Fibroblast of the aortic adventitia (primary cell): ENCODE data around the gene RNU6-8. TPM values are rescaled to one million over a fixed set of nuclear protein-coding genes. Genes with fewer than 3 reads are reported as not detected.

Source experiments
- DNase-seq: peaks from one replicate; pipeline ENCODE4 v3.0.0-alpha.2; 2010; ENCODE audit warnings: low read depth
- H3K4me3 ChIP-seq: 2 replicates; pipeline ENCODE4 v1.5.1; 2011; ENCODE audit warnings: low read depth, mild to moderate bottlenecking, control low read depth, low read length, moderate library complexity
- total RNA-seq: library from RNA; depleted of rRNA; stranded (reverse); fragments of >200 nt; gene quantifications from 2 replicates; pipeline ENCODE4 v1.2.3, GENCODE V29; 2012; ENCODE audit warnings: low replicate concordance
- TF ChIP-seq, protein P1 (sequence below): IDR thresholded peaks from 2 replicates; pipeline ENCODE4 v1.5.1; 2011; ENCODE audit warnings: mild to moderate bottlenecking, low read length, control low read depth, inconsistent platforms; ENCODE audit not compliant: insufficient read depth

The RNU6-8 gene
- total RNA-seq, 1 donor: not detected

- TF ChIP-seq, protein P1, sequence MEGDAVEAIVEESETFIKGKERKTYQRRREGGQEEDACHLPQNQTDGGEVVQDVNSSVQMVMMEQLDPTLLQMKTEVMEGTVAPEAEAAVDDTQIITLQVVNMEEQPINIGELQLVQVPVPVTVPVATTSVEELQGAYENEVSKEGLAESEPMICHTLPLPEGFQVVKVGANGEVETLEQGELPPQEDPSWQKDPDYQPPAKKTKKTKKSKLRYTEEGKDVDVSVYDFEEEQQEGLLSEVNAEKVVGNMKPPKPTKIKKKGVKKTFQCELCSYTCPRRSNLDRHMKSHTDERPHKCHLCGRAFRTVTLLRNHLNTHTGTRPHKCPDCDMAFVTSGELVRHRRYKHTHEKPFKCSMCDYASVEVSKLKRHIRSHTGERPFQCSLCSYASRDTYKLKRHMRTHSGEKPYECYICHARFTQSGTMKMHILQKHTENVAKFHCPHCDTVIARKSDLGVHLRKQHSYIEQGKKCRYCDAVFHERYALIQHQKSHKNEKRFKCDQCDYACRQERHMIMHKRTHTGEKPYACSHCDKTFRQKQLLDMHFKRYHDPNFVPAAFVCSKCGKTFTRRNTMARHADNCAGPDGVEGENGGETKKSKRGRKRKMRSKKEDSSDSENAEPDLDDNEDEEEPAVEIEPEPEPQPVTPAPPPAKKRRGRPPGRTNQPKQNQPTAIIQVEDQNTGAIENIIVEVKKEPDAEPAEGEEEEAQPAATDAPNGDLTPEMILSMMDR: no peak
- no peak overlapping the region for H3K4me3 ChIP-seq
- peak; percentile 2 for DNase-seq
Measured at GRCh38 chr14:32190673-32191072, 12.4 kb downstream of the RNU6-8 start.

DNA sequence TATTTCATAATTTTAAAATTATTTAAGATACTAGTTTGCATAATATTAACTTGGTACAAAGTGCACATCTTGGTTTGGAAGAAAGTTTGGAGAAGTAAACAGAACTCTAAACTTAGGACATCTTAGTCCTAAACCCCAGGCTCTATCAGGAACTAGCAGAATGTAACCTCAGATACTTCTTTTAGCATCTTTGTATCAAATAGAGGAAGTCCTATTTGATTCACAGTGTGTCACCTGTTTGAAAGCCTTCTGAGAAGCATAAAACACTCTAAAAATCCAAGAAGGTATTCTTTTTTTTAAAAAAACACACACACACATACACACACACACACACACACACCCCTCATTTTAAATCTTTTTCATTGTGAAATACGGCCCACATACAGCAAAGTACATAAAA lies 13.3 kb downstream of the RNU6-8 start:
- no peak for DNase-seq
- no peak overlapping the region for H3K4me3 ChIP-seq
- TF ChIP-seq, protein P1: no peak

GRCh38 chr14:32186248-32186647 lies 16.8 kb downstream of the RNU6-8 start:
- no peak overlapping the region for H3K4me3 ChIP-seq
- DNase-seq: no peak
- TF ChIP-seq, protein P1: no peak

DNA sequence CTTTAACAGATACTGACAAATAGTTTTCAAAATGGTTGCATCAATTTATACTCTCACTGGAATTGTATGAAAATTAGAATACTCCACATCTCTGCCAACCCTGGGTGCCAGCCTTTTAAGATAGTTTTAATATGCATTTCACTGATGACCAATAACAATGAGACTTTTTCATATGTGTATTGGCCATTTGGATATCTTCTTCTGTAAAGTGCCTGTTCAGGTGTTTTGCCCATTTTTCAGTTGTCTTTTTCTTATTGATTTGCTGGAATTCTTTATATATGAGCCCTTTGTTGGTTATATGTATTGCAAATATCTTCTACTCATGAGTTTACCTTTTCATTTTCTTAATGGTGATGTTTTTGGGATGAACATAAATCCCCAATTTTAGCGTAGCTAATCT lies 18.0 kb downstream of the RNU6-8 start:
- TF ChIP-seq, protein P1: no peak
- DNase-seq: no peak
- no peak overlapping the region for H3K4me3 ChIP-seq

- DNase-seq: no peak
- TF ChIP-seq, protein P1: no peak
- no peak overlapping the region for H3K4me3 ChIP-seq
Measured at GRCh38 chr14:32183151-32184058, 19.7 kb downstream of the RNU6-8 start.

DNA sequence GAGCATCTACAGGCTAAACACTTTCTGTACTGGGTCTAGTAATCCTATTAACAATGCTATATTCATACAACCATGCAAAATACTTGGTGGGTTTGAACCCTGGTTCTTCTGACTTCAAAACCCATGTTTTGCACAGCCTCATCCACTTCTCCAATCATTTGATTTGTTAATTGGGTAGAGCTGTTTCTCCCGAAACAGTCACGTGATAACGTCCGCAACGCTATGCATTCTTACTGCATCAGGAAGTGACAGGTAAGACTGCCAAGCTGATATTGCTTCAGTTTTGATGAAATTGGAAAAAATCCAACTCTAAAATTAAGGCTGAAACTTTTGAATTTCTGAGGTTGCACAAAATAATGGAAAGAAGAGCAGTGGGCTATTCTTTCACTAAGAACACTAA lies 31.6 kb downstream of the RNU6-8 start:
- no peak for DNase-seq
- TF ChIP-seq, protein P1: no peak
- no peak overlapping the region for H3K4me3 ChIP-seq
